Measurements from ENCODE around the gene DENND2C. TPM values are rescaled to one million over a fixed set of nuclear protein-coding genes. Genes with fewer than 3 reads are reported as not detected.

DENND2C gene
- total RNA-seq, 1 experiment from 2014 or later: 3.6 TPM

GRCh38 chr1:114648503-114648902 lies 21.3 kb downstream of the DENND2C start:
- Histone ChIP-seq H2AK5ac (ENCODE audit: insufficient read length, low read length) (no peak overlapping the region), H3K14ac (ENCODE audit: insufficient read depth, low read length) (no peak overlapping the region), H2BK5ac (ENCODE audit: insufficient read length, low read length) (no peak overlapping the region), H3K27me3 (ENCODE audit: insufficient read depth, low read length) (no peaks in the 10 kb centered on the region), H2BK12ac (ENCODE audit: insufficient read length, low read depth, low read length) (no peak overlapping the region), H3K79me1 (ENCODE audit: insufficient read depth, low read depth, low read length, poor library complexity, severe bottlenecking) (no peaks in the 10 kb centered on the region), H2BK15ac (ENCODE audit: low read depth, low read length) (no peak overlapping the region), H3T11ph (ENCODE audit: low read length) (no peak overlapping the region), H4K91ac (ENCODE audit: insufficient read length, low read depth, low read length) (no peak overlapping the region), H3K9ac (ENCODE audit: extremely low read depth, insufficient read length, low read length) (no peak overlapping the region), H2AFZ (ENCODE audit: low read length) (no peak overlapping the region), H3K23me2 (ENCODE audit: insufficient read length, low read depth, low read length, poor library complexity, severe bottlenecking) (no peaks in the 10 kb centered on the region), H3K9me3 (ENCODE audit: control insufficient read depth, low read depth, low read length) (no peaks in the 10 kb centered on the region), H4K5ac (ENCODE audit: insufficient read length, low read depth, low read length) (no peak overlapping the region), H4K20me1 (ENCODE audit: control insufficient read depth, insufficient read depth, insufficient read length) (no peaks in the 10 kb centered on the region), H3K4me1 (ENCODE audit: insufficient read depth, low read length) (no peaks in the 10 kb centered on the region), H2BK120ac (ENCODE audit: low read depth, low read length, poor library complexity, severe bottlenecking) (no peak overlapping the region), H3K18ac (ENCODE audit: insufficient read length, low read depth, low read length) (no peak overlapping the region), H3K56ac (ENCODE audit: insufficient read length, low read depth, low read length) (no peak overlapping the region), H4K8ac (replicated peaks; ENCODE audit: insufficient read length, low read depth, low read length) (no peak overlapping the region), H3K4ac (ENCODE audit: low read depth, low read length) (no peak overlapping the region), H2BK20ac (ENCODE audit: low read depth, low read length, poor library complexity, severe bottlenecking) (no peak overlapping the region), H3K79me2 (ENCODE audit: insufficient read depth, low read length) (no peaks in the 10 kb centered on the region), H3K27ac (ENCODE audit: insufficient read length, low read depth, low read length) (no peak overlapping the region), H3K23ac (ENCODE audit: insufficient read length, low read depth, low read length) (no peak overlapping the region), H3K4me2 (ENCODE audit: insufficient read depth, insufficient read length, low read length) (no peak overlapping the region)
- no peak for DNase-seq
- H3K9me3 Mint-ChIP-seq: no peaks in the 10 kb centered on the region
- no peak overlapping the region for H3K27ac Mint-ChIP-seq
- peak; percentile 27; the same call in 1 of the 3 replicates for TF ChIP-seq CTCF (conservative IDR thresholded peaks at IDR 0.05)
- no peaks in the 10 kb centered on the region for H3K36me3 Mint-ChIP-seq (ENCODE audit: insufficient read depth in 1 of 3, low read depth in 3 of 3)
- no peaks in the 10 kb centered on the region for H3K4me1 Mint-ChIP-seq
- no peaks in the 10 kb centered on the region for H3K27me3 Mint-ChIP-seq (ENCODE audit: low read depth)
- H3K4me3 Mint-ChIP-seq: no peak overlapping the region
- WGBS (ENCODE audit: extremely low coverage, insufficient read length, low lambda C conversion rate): no CpG with 5 or more reads among the region's 1 CpG
